Measurements from ENCODE around the gene SNAI3.

The SNAI3 gene

DNA sequence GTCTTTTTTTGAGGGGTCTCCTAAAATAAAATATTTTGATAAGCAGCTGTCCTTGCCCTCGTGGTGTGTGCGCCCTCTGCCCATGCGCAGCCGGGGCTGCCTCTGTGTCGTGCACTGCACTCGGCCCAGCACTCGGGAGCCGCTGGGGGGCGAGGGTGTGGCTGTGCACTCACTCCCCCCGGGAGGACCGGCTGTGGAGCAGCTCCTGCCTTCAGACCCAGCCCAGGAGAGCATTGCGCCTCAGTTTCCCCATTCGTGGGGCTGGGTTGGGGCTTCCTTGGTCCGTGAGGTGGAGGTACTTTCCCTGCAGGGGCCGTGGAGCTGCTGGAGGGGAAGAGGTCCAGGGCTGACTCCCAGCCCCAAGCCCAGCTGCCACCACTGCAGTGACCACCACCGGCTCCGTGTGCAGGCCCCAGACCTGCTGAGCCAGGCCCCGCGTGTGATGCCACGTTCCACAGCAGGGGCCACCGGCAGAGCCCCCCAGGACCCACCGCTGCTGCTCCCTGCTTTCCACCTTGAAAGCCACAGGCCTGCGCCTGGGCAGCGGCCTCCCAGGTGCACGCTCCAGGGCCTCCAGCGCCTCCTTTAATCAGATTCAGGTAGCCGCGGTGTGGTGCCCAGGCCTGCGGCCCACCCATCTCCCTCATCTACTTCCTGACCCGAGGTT lies 54.3 kb downstream of the SNAI3 start:
- DNase-seq: no peak

- DNase-seq: peak; percentile 16
These were observed 54.9 kb downstream of the SNAI3 start for GRCh38 chr16:88631384-88631783.

DNA sequence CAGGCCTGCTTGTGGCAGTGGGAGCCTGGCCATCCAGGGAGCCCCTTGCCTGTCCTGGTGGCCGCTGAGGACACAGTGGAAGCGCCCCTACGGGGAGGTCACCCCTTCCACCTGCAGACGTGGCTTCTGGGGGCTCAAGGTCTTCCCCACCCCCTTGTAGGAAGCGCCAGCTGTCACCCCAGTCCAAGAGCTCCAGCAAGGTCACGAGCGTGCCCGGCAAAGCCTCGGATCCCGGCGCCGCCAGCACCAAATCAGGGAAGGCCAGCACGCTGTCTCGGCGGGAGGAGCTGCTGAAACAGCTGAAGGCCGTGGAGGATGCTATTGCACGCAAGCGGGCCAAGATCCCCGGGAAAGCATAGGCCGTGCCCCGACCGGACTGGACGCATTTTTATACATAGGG lies 55.4 kb downstream of the SNAI3 start:
- DNase-seq: no peak

- no peak for DNase-seq
These were observed 55.9 kb downstream of the SNAI3 start for GRCh38 chr16:88630433-88630832.

GRCh38 chr16:88629835-88630234 lies 56.5 kb downstream of the SNAI3 start:
- no peak for DNase-seq

DNA sequence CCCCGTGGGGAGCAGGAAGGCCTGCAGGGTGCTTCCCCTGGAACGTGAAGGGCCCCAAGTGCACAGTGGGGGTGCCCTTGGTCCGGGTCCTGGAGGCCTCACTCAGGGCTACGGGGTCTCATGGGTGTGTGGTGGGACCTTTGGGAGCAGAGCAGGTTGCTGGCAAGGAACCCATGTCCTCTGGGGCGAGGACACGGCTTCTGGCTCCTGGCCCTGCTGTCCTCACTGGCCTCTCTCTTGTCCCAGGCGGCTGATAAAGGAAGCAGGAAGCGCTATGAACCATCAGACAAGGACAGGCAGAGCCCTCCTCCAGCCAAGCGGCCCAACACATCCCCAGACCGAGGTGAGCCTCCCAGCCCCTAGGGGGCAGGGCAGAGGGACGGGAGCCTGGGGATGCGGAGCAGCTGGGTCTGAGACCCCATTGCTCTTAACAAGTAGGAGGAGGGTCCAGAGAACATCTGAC lies 57.8 kb downstream of the SNAI3 start:
- peak; percentile 22 for DNase-seq
